HL-60 (cell line): ENCODE measurements around the gene TTI1.

Experiments
- GABPA ChIP-seq: IDR thresholded peaks from 2 replicates; pipeline ENCODE4 v1.6.1; 2012; ENCODE audit warnings: low read depth
- POLR2AphosphoS5 ChIP-seq: IDR thresholded peaks from 2 replicates; pipeline ENCODE4 v1.6.1; 2012; ENCODE audit warnings: low read depth
- SPI1 ChIP-seq: IDR thresholded peaks from 2 replicates; pipeline ENCODE4 v1.6.1; 2012; ENCODE audit warnings: low read depth, mild to moderate bottlenecking, borderline replicate concordance
- TF ChIP-seq, protein P1 (sequence below): IDR thresholded peaks from one replicate; pipeline ENCODE4 v1.5.1; 2011; ENCODE audit warnings: low read length, control low read depth, inconsistent platforms; ENCODE audit not compliant: insufficient read depth
- TF ChIP-seq, protein P2 (sequence below): IDR thresholded peaks from 2 replicates; pipeline ENCODE4 v1.6.1; 2012; ENCODE audit warnings: low read depth; ENCODE audit not compliant: insufficient replicate concordance

DNA sequence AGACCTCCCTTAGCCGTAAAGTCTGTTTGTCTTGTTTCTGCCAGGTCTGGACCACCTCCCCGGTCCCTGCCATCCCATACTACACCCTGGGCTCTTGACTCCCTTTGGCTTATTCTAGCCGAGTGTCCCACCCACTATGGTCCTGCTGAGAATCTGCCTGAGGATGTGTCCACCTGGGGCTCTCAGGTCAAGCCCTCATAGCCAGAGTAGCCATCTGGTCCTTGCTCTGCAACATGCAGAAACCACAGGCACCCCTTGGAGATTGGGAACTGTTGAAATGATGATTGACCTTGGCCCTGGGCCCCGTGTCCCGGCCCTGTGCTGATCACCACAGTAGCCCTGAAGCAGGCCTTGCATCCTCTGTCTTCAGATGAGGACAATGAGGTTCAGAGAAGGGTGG, 86.3 kb downstream of the TTI1 start:
- TF ChIP-seq, protein P1, sequence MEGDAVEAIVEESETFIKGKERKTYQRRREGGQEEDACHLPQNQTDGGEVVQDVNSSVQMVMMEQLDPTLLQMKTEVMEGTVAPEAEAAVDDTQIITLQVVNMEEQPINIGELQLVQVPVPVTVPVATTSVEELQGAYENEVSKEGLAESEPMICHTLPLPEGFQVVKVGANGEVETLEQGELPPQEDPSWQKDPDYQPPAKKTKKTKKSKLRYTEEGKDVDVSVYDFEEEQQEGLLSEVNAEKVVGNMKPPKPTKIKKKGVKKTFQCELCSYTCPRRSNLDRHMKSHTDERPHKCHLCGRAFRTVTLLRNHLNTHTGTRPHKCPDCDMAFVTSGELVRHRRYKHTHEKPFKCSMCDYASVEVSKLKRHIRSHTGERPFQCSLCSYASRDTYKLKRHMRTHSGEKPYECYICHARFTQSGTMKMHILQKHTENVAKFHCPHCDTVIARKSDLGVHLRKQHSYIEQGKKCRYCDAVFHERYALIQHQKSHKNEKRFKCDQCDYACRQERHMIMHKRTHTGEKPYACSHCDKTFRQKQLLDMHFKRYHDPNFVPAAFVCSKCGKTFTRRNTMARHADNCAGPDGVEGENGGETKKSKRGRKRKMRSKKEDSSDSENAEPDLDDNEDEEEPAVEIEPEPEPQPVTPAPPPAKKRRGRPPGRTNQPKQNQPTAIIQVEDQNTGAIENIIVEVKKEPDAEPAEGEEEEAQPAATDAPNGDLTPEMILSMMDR = no peak
- no peak for TF ChIP-seq POLR2AphosphoS5
- TF ChIP-seq SPI1 = no peak
- TF ChIP-seq, protein P2, sequence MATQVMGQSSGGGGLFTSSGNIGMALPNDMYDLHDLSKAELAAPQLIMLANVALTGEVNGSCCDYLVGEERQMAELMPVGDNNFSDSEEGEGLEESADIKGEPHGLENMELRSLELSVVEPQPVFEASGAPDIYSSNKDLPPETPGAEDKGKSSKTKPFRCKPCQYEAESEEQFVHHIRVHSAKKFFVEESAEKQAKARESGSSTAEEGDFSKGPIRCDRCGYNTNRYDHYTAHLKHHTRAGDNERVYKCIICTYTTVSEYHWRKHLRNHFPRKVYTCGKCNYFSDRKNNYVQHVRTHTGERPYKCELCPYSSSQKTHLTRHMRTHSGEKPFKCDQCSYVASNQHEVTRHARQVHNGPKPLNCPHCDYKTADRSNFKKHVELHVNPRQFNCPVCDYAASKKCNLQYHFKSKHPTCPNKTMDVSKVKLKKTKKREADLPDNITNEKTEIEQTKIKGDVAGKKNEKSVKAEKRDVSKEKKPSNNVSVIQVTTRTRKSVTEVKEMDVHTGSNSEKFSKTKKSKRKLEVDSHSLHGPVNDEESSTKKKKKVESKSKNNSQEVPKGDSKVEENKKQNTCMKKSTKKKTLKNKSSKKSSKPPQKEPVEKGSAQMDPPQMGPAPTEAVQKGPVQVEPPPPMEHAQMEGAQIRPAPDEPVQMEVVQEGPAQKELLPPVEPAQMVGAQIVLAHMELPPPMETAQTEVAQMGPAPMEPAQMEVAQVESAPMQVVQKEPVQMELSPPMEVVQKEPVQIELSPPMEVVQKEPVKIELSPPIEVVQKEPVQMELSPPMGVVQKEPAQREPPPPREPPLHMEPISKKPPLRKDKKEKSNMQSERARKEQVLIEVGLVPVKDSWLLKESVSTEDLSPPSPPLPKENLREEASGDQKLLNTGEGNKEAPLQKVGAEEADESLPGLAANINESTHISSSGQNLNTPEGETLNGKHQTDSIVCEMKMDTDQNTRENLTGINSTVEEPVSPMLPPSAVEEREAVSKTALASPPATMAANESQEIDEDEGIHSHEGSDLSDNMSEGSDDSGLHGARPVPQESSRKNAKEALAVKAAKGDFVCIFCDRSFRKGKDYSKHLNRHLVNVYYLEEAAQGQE = no peak
- no peak for TF ChIP-seq GABPA
